GM19025 (cell line): ENCODE data around the gene AP2M1.
"Not testable (repeated sequence)": the region's sequence is repeated elsewhere in the genome, so short reads cannot be mapped to it uniquely, and the experiment has no call there.

ENCODE experiments used
- ATAC-seq: cut with Tn5 transposase; IDR thresholded peaks from one replicate; pipeline ENCODE4 v1.9.1; 2021; ENCODE audit warnings: mild to moderate bottlenecking, low read depth, moderate library complexity; ENCODE audit not compliant: unreplicated experiment

The AP2M1 gene

GRCh38 chr3:184156522-184156955, 18.1 kb upstream of the AP2M1 start:
- no peak for ATAC-seq

- no peak for ATAC-seq
Measured at GRCh38 chr3:184157206-184157605, 17.4 kb upstream of the AP2M1 start.

- ATAC-seq, result no peak
Measured at GRCh38 chr3:184158404-184158803, 16.3 kb upstream of the AP2M1 start.

- ATAC-seq, result no peak
Measured at GRCh38 chr3:184160456-184160855, 14.2 kb upstream of the AP2M1 start.

GRCh38 chr3:184162571-184163070, 12.0 kb upstream of the AP2M1 start:
- not testable (repeated sequence) for ATAC-seq

- ATAC-seq, result no peak
Measured at GRCh38 chr3:184164648-184165330, 9.9 kb upstream of the AP2M1 start.

- ATAC-seq, result no peak
Measured at GRCh38 chr3:184165543-184165942, 9.1 kb upstream of the AP2M1 start.

- ATAC-seq, result no peak
Measured at GRCh38 chr3:184166671-184167070, 8.0 kb upstream of the AP2M1 start.

GRCh38 chr3:184167786-184168185, 6.9 kb upstream of the AP2M1 start:
- ATAC-seq, result no peak

GRCh38 chr3:184168363-184169120, 6.1 kb upstream of the AP2M1 start:
- ATAC-seq, result no peak

- no peak for ATAC-seq
Measured at GRCh38 chr3:184169896-184170875, 4.5 kb upstream of the AP2M1 start.

- no peak for ATAC-seq
Measured at GRCh38 chr3:184171562-184171961, 3.1 kb upstream of the AP2M1 start.

- no peak for ATAC-seq
Measured at GRCh38 chr3:184172681-184173373, 1.8 kb upstream of the AP2M1 start.

GRCh38 chr3:184173374-184173722, 1.3 kb upstream of the AP2M1 start:
- ATAC-seq, result no peak

- no peak for ATAC-seq
Measured at GRCh38 chr3:184174284-184174645, 390 bp upstream of the AP2M1 start.

- no peak for ATAC-seq
Measured at GRCh38 chr3:184175506-184175905, 851 bp downstream of the AP2M1 start.

- no peak for ATAC-seq
Measured at GRCh38 chr3:184175981-184176376, 1.3 kb downstream of the AP2M1 start.

GRCh38 chr3:184176377-184177330, 2.0 kb downstream of the AP2M1 start:
- ATAC-seq, result no peak

- no peak for ATAC-seq
Measured at GRCh38 chr3:184177331-184177731, 2.7 kb downstream of the AP2M1 start.
